HG03565 (cell line): ENCODE results near the gene GABBR2.
"Not testable (repeated sequence)": the region's sequence is repeated elsewhere in the genome, so short reads cannot be mapped to it uniquely, and the experiment has no call there.

Experiments
- ATAC-seq: cut with Tn5 transposase; IDR thresholded peaks from one replicate; pipeline ENCODE4 v1.9.1; 2021; ENCODE audit warnings: mild to moderate bottlenecking, moderate library complexity; ENCODE audit not compliant: unreplicated experiment

Gene GABBR2

GRCh38 chr9:98599566-98600216 is 109.0 kb downstream of the GABBR2 start:
- no peak for ATAC-seq

GRCh38 chr9:98598861-98599260 is 109.9 kb downstream of the GABBR2 start:
- no peak for ATAC-seq

- no peak for ATAC-seq
Observed at GRCh38 chr9:98597236-98597771, 111.4 kb downstream of the GABBR2 start.

GRCh38 chr9:98596486-98596885 is 112.2 kb downstream of the GABBR2 start:
- ATAC-seq = no peak

GRCh38 chr9:98594546-98595160 is 114.1 kb downstream of the GABBR2 start:
- ATAC-seq = no peak

GRCh38 chr9:98593354-98594253 is 115.1 kb downstream of the GABBR2 start:
- ATAC-seq = no peak

GRCh38 chr9:98591696-98592095 is 117.0 kb downstream of the GABBR2 start:
- ATAC-seq = no peak

GRCh38 chr9:98590101-98590500 is 118.6 kb downstream of the GABBR2 start:
- ATAC-seq = no peak

- no peak for ATAC-seq
Observed at GRCh38 chr9:98589102-98589501, 119.6 kb downstream of the GABBR2 start.

- ATAC-seq = not testable (repeated sequence)
Observed at GRCh38 chr9:98584853-98585438, 123.8 kb downstream of the GABBR2 start.

GRCh38 chr9:98584059-98584458 is 124.7 kb downstream of the GABBR2 start:
- no peak for ATAC-seq

GRCh38 chr9:98583417-98583816 is 125.3 kb downstream of the GABBR2 start:
- no peak for ATAC-seq

GRCh38 chr9:98580956-98581355 is 127.8 kb downstream of the GABBR2 start:
- no peak for ATAC-seq

- no peak for ATAC-seq
Observed at GRCh38 chr9:98579700-98580099, 129.0 kb downstream of the GABBR2 start.

GRCh38 chr9:98577446-98577845 is 131.3 kb downstream of the GABBR2 start:
- ATAC-seq = no peak

- no peak for ATAC-seq
Observed at GRCh38 chr9:98576859-98577258, 131.9 kb downstream of the GABBR2 start.

GRCh38 chr9:98576354-98576753 is 132.4 kb downstream of the GABBR2 start:
- ATAC-seq = no peak

GRCh38 chr9:98575379-98576346 is 133.1 kb downstream of the GABBR2 start:
- ATAC-seq = peak; percentile 88

- ATAC-seq = no peak
Observed at GRCh38 chr9:98573749-98574278, 134.9 kb downstream of the GABBR2 start.

- no peak for ATAC-seq
Observed at GRCh38 chr9:98572796-98573195, 135.9 kb downstream of the GABBR2 start.
